Skin epidermis (tissue), 12 donors: Measurements from ENCODE around the gene NUP85.
"Not testable (repeated sequence)": the region's sequence is repeated elsewhere in the genome, so short reads cannot be mapped to it uniquely, and the experiment has no call there.

Experiments used
- H3K27ac ChIP-seq, 21 experiments: fragments of 200-600 bp; sonication (generic) in 11 of 21; one replicate each; pipeline ENCODE4 v1.5.0; 2020; ENCODE audit warnings: mild to moderate bottlenecking in 3 of 21, inconsistent platforms in 2 of 21, moderate library complexity in 2 of 21
- H3K4me3 ChIP-seq, 7 experiments: fragments of 200-600 bp; sonication (generic) in 2 of 7; one replicate each; pipeline ENCODE4 v1.5.0; 2020; ENCODE audit warnings: inconsistent platforms in 2 of 7, mild to moderate bottlenecking in 2 of 7, moderate library complexity in 1 of 7

Gene NUP85

DNA sequence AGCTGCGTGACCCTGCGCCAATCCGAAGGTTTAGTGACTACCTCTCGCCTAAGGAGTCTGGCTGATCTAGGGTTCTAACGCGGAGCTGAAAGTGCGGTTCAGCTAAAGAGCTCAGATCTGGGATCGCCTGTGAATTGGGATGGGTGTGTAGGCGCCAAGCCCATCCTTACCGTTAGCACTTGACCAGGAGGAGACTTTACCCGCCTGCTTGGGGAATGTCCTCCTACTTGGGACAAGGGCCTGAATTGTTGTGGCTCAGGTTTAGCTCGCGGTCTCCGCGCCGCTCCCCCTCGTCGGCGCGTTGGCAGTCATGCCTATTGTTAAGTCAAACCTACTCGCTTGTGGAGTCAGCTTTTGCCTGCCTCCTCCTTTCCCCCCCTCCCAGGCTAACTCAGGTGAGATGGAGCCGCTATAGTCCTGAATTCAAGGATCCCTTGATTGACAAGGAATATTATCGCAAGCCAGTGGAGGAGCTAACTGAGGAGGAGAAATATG lies 56.7 kb downstream of the NUP85 start:
- peak overlapping the region; percentile 91 to 100 (median 96) for H3K27ac ChIP-seq
- peak overlapping the region; percentile 66 to 94 (median 74) for H3K4me3 ChIP-seq

GRCh38 chr17:75263055-75263454 lies 57.6 kb downstream of the NUP85 start:
- H3K4me3 ChIP-seq: no peak overlapping the region
- peak overlapping the region in 2 of 21 experiments; percentile 96 to 99 for H3K27ac ChIP-seq

DNA sequence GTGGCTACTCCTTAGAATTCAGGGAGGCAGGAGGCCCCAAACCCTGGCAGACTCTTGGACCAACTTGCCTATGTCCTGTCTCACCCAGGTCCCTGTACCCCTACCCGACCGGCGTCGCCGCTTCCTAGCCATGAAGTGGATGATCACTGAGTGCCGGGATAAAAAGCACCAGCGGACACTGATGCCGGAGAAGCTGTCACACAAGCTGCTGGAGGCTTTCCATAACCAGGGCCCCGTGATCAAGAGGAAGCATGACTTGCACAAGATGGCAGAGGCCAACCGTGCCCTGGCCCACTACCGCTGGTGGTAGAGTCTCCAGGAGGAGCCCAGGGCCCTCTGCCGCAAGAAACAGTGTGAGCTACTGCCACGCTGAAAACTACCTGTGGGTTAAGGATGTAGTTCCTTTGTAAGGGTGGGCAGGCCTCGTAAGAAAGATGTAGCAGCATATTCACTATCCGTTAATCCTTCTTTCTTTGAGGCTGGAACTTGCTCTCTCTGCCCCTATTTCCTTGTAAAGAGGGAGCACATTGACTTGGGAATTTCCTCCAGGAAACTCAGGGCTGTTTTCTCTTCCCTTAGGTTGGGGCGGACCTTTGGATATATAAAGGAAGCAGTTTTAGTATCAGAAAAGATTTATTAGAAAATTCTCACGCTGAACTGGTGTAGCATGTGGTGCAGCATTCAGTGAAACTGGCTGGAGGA lies 60.3 kb downstream of the NUP85 start:
- H3K4me3 ChIP-seq: no peak overlapping the region
- peak overlapping the region in 1 of 21 experiments; percentile 61 for H3K27ac ChIP-seq

- peak overlapping the region in 1 of 21 experiments; percentile 61 for H3K27ac ChIP-seq
- H3K4me3 ChIP-seq: no peak overlapping the region
Observed at GRCh38 chr17:75266316-75267152, 61.1 kb downstream of the NUP85 start.

DNA sequence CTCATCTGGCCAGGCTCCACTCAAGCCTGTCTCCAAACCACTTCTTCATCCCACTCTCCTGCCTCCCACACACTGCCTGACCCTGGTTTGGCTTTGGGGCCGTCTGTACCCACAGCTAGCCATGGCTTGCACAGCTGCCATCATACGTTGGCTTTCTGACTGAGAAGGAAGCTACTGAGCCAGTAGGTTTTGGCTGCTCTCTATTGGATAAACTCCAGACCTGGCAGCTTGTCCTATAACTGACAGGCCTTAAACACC lies 61.6 kb downstream of the NUP85 start:
- H3K4me3 ChIP-seq: no peak overlapping the region
- peak overlapping the region in 7 of 21 experiments; percentile 5 to 61 (median 34) for H3K27ac ChIP-seq

- Histone ChIP-seq H3K27ac (peak overlapping the region in 7 of 21 experiments; percentile 5 to 61 (median 34)), H3K4me3 (no peak overlapping the region)
Observed at GRCh38 chr17:75267411-75268232, 62.1 kb downstream of the NUP85 start.

- H3K4me3 ChIP-seq: peak overlapping the region; percentile 67 to 95 (median 84)
- peak overlapping the region; percentile 67 to 97 (median 93) for H3K27ac ChIP-seq
Observed at GRCh38 chr17:75269844-75270217, 64.4 kb downstream of the NUP85 start.

GRCh38 chr17:75270218-75270965 lies 64.9 kb downstream of the NUP85 start:
- H3K27ac ChIP-seq: peak overlapping the region; percentile 67 to 97 (median 93)

DNA sequence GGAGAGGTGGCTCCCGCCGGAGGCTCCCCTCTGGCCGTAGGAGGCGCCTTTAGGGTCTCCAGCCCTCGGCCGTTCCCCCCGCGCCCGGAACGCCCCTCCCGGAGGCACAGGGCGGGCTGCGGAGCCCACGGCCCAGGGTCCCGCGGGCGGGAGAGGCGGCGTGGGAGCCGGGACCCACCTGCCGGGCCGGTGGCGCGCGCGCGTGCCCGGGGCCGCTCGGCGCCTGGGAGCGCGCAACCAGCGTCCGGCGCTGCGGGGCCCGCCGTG lies 65.4 kb downstream of the NUP85 start, which contains the start of gene MIF4GD:
TSS of gene MIF4GD (minus strand) at position 266 of the 267 bp plus-strand sequence. CDS start 1,036 bp downstream, outside the sequence.
- H3K4me3 ChIP-seq: peak within 1 kb of the TSS; percentile 67 to 95 (median 84)

More at GRCh38 chr17:75270218-75270965, 64.9 kb downstream of the NUP85 start:
- peak overlapping the region; percentile 67 to 95 (median 84) for H3K4me3 ChIP-seq

GRCh38 chr17:75271233-75271954 lies 65.9 kb downstream of the NUP85 start:
- H3K4me3 ChIP-seq: peak overlapping the region; percentile 67 to 95 (median 84)

More for the DNA sequence above, 65.4 kb downstream of the NUP85 start, which contains the start of gene MIF4GD:
- H3K27ac ChIP-seq: peak within 1 kb of the TSS; percentile 67 to 97 (median 93)

GRCh38 chr17:75271955-75272847 lies 66.7 kb downstream of the NUP85 start:
- Histone ChIP-seq H3K4me3 (peak overlapping the region; percentile 67 to 95 (median 84)), H3K27ac (peak overlapping the region in 19 of 21 experiments; percentile 2 to 97 (median 87))

More at GRCh38 chr17:75271233-75271954, 65.9 kb downstream of the NUP85 start:
- H3K27ac ChIP-seq: peak overlapping the region in 20 of 21 experiments; percentile 53 to 97 (median 87)

GRCh38 chr17:75272848-75273184 lies 67.3 kb downstream of the NUP85 start:
- Histone ChIP-seq H3K4me3 (no peak overlapping the region), H3K27ac (peak overlapping the region in 4 of 21 experiments; percentile 2 to 96 (median 90))

- no peak overlapping the region for H3K4me3 ChIP-seq
- no peak overlapping the region for H3K27ac ChIP-seq
Observed at GRCh38 chr17:75273977-75274708, 68.7 kb downstream of the NUP85 start.

DNA sequence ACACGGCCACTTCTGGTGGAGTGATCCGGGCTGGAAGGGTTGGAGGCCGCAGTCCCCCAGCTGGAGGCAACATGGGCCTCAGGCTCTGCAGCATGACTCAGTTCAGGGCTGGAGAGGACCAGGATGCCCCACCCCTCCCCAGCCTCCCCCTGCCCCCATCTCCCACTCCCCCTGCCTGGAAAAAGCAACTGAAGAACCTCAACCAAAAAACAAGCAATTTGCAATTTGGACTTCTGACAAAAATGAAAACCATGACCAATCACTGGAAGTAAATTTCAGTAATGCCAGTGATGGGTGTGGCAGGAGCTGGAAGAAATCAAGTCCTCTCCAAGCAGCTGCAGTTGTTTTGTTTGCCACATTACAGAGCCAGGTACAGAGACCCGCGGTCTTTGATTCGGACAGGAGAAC lies 72.2 kb downstream of the NUP85 start:
- H3K27ac ChIP-seq: peak overlapping the region in 3 of 21 experiments; percentile 6 to 49 (median 24)

DNA sequence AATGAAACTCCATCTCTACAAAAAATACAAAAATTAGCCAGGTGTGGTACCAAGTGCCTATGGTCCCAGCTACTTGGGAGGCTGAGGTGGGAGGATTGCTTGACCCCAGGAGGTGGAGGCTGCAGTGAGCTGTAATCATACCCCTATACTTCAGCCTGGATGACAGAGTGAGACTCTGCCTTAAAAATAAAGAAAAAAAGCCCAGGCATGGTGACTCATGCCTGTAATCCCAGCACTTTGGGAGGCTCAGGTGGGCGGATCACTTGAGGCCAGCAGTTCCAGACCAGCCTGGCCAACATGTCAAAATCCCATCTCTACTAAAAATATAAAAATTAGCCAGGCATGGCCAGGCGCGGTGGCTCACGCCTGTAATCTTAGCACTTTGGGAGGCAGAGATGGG lies 74.7 kb downstream of the NUP85 start:
- H3K27ac ChIP-seq, H3K4me3 ChIP-seq: not testable (repeated sequence)

More for the DNA sequence above, 72.2 kb downstream of the NUP85 start:
- H3K4me3 ChIP-seq: no peak overlapping the region

DNA sequence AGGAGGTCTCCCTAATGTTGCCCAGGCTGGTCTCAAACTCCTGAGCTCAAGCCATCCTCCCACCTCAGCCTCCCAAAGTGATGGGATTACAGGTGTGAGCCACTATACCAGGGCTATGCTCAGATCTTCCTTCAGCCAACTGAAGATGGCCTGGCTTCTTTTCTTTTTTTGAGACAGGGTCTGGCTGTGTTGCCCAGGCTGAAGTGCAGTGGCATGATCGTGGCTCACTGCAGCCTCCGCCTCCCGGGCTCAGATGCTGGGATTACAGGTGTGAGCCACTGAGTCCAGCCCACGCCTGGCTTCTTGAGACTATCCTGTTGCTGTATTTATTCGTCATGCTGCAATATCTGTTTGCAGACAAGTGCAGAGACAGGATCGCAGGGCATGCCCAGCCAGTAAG lies 79.6 kb downstream of the NUP85 start:
- no peak overlapping the region for H3K27ac ChIP-seq
- H3K4me3 ChIP-seq: no peak overlapping the region
